ENCODE results near the gene CNNM1.

DNA sequence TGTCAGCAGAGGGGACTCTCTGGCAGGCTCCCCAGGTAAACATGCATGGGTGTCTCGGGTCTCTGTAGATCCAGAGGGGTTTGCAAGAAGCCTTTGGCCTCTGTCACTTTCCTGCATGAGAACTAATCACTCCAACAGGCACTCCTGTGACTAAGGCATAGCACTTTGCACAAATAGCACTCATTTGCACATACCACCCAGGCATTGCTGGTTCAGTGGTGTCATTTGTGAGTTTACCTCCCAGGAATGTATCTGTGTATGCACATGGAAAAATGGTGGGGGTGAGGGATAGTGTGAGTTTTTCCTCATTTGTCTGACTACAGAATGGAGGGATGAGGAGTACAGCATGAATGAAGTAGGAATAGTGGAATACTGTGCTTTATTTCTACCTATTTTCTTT lies 39.5 kb downstream of the CNNM1 start:
- no peak for TF ChIP-seq EZH2 (IDR thresholded peaks at IDR 0.05; ENCODE audit: insufficient read depth, poor library complexity, severe bottlenecking)
- TF ChIP-seq EZH2phosphoT487 (IDR thresholded peaks at IDR 0.05; ENCODE audit: insufficient read depth, low read depth), result no peak
